HepG2 (cell line): ENCODE results near the gene IGDCC3. TPM values are rescaled to one million over a fixed set of nuclear protein-coding genes. Genes with fewer than 3 reads are reported as not detected.

ENCODE experiments used
- BHLHE40 ChIP-seq: IDR thresholded peaks from 2 replicates; pipeline ENCODE4 v1.6.1; 2011; ENCODE audit warnings: low read length, improper control_type of control experiment
- CCDC6 ChIP-seq: sonication (generic); formaldehyde crosslinking; IDR thresholded peaks from 2 replicates; pipeline ENCODE4 v1.8.1; 2022; ENCODE audit warnings: mild to moderate bottlenecking, missing genetic modification reagents, moderate library complexity
- KDM2A ChIP-seq: sonication (generic); formaldehyde crosslinking; IDR thresholded peaks from 2 replicates; pipeline ENCODE4 v1.4.0; 2020; ENCODE audit warnings: low read depth, missing genetic modification reagents, borderline replicate concordance
- NFE2L1 ChIP-seq: sonication (generic); formaldehyde crosslinking; IDR thresholded peaks from 2 replicates; pipeline ENCODE4 v1.4.0; 2020; ENCODE audit warnings: missing genetic modification reagents, mild to moderate bottlenecking, borderline replicate concordance
- SMAD9 ChIP-seq: sonication (generic); formaldehyde crosslinking; IDR thresholded peaks from 2 replicates; pipeline ENCODE4 v1.5.1; 2020; ENCODE audit warnings: mild to moderate bottlenecking, missing genetic modification reagents
- SMC3 ChIP-seq: IDR thresholded peaks from 2 replicates; pipeline ENCODE4 v1.6.1; 2011; ENCODE audit warnings: low read length, improper control_type of control experiment
- SP1 ChIP-seq, 2 experiments: fragments of 450-650 bp in 1 of 2; sonication (generic) in 1 of 2; formaldehyde crosslinking in 1 of 2; IDR thresholded peaks; 2 replicates each; pipeline versions ENCODE4 v1.4.0 to v1.6.1; 2016 to 2020; ENCODE audit warnings: missing genetic modification reagents in 1 of 2
- STAG1 ChIP-seq: sonication (generic); formaldehyde crosslinking; IDR thresholded peaks from 2 replicates; pipeline ENCODE4 v1.4.0; 2020; ENCODE audit warnings: missing genetic modification reagents
- YEATS2 ChIP-seq: sonication (generic); formaldehyde crosslinking; IDR thresholded peaks from 2 replicates; pipeline ENCODE4 v1.4.0; 2020; ENCODE audit warnings: missing genetic modification reagents, borderline replicate concordance
- ZBTB7B ChIP-seq: sonication (generic); formaldehyde crosslinking; IDR thresholded peaks from 2 replicates; pipeline ENCODE4 v1.4.0; 2020; ENCODE audit warnings: missing genetic modification reagents
- ZNF253 ChIP-seq: sonication (generic); formaldehyde crosslinking; IDR thresholded peaks from 2 replicates; pipeline ENCODE4 v1.8.0; 2022; ENCODE audit warnings: mild to moderate bottlenecking, missing genetic modification reagents, borderline replicate concordance
- ZNF678 ChIP-seq: sonication (generic); formaldehyde crosslinking; IDR thresholded peaks from 2 replicates; pipeline ENCODE4 v1.4.0; 2020; ENCODE audit warnings: mild to moderate bottlenecking, missing genetic modification reagents
- ZNF766 ChIP-seq: sonication (generic); formaldehyde crosslinking; IDR thresholded peaks from 2 replicates; pipeline ENCODE4 v1.5.0; 2020; ENCODE audit warnings: missing genetic modification reagents, borderline replicate concordance
- ZNF773 ChIP-seq: sonication (generic); formaldehyde crosslinking; IDR thresholded peaks from 2 replicates; pipeline ENCODE4 v1.4.0; 2020; ENCODE audit warnings: missing genetic modification reagents, borderline replicate concordance
- polyA plus RNA-seq, 8 experiments: library from polyadenylated mRNA; depleted of rRNA in 3 of 8; stranded (reverse) in 7 of 8; unstranded in 1 of 8; fragments of >200 nt; fragmentation: Illumina TruSeq in 4 of 8; extraction: Trizol in 4 of 8; gene quantifications; 2 replicates each; pipeline versions ENCODE4 v1.2.1 to v1.2.3, GENCODE V29; 2011 to 2016; ENCODE audit warnings: low read depth in 4 of 8, missing spikeins in 1 of 8, mixed read lengths in 1 of 8; ENCODE audit not compliant: insufficient read depth in 1 of 8
- total RNA-seq, 5 experiments: library from RNA; depleted of rRNA; stranded (reverse); fragments of >200 nt; fragmentation: Illumina TruSeq; extraction: Trizol; gene quantifications; 2 replicates each; pipeline ENCODE4 v1.2.3, GENCODE V29; 2016; ENCODE audit warnings: low read depth in 1 of 5
- TF ChIP-seq, protein P1 (sequence below): sonication (generic); formaldehyde crosslinking; IDR thresholded peaks from 2 replicates; pipeline ENCODE4 v1.8.0; 2022; ENCODE audit warnings: mild to moderate bottlenecking, missing genetic modification reagents, borderline replicate concordance
- TF ChIP-seq, protein P2 (sequence below): sonication (generic); formaldehyde crosslinking; IDR thresholded peaks from 2 replicates; pipeline ENCODE4 v1.5.1; 2020; ENCODE audit warnings: missing genetic modification reagents, mild to moderate bottlenecking, borderline replicate concordance
- TF ChIP-seq, protein P3 (sequence below): sonication (generic); formaldehyde crosslinking; IDR thresholded peaks from 2 replicates; pipeline ENCODE4 v1.4.0; 2020; ENCODE audit warnings: missing genetic modification reagents
- TF ChIP-seq, protein P4 (sequence below): sonication (generic); formaldehyde crosslinking; IDR thresholded peaks from 2 replicates; pipeline ENCODE4 v1.5.0; 2020; ENCODE audit warnings: missing genetic modification reagents, mild to moderate bottlenecking, borderline replicate concordance
- TF ChIP-seq, protein P5 (sequence below): sonication (generic); formaldehyde crosslinking; IDR thresholded peaks from 2 replicates; pipeline ENCODE4 v1.4.0; 2020; ENCODE audit warnings: mild to moderate bottlenecking, missing genetic modification reagents

IGDCC3 gene
- total and polyA plus RNA-seq, 2 of the 13 experiments (the other 11 are each of a cell fraction or from before 2014, with no cell fraction given) = 30.1 to 51.8 TPM

DNA sequence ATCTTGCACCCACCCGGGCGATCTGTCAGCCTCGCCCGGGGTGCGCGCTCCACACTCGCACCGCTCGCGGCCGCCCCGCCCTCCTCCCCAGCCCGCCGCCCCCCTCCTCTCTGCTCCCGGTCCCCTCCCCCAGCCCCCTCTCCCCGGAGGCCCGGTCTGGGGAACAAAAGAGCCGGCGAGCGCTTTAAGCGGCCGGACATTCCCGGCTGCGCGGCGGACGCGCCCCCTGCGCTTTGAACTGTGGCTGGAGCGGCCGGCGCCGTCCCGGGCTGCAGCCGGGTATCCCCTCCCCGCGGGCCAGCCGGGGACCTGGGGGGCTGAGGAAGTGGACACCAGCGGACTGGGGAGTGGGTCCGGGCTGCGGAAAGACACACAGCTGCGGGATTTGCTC lies at the start of gene IGDCC3 (continued):
- TF ChIP-seq, protein P1, sequence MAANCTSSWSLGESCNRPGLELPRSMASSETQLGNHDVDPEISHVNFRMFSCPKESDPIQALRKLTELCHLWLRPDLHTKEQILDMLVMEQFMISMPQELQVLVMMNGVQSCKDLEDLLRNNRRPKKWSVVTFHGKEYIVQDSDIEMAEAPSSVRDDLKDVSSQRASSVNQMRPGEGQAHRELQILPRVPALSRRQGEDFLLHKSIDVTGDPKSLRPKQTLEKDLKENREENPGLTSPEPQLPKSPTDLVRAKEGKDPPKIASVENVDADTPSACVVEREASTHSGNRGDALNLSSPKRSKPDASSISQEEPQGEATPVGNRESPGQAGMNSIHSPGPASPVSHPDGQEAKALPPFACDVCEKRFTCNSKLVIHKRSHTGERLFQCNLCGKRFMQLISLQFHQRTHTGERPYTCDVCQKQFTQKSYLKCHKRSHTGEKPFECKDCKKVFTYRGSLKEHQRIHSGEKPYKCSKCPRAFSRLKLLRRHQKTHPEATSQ (CRISPR knock-in tag) = no peak
- TF ChIP-seq ZNF678 (CRISPR knock-in tag) = no peak
- no peak for TF ChIP-seq SMC3
- no peak for TF ChIP-seq ZNF253 (CRISPR knock-in tag)
- no peak for TF ChIP-seq STAG1 (CRISPR knock-in tag)
- TF ChIP-seq, protein P2, sequence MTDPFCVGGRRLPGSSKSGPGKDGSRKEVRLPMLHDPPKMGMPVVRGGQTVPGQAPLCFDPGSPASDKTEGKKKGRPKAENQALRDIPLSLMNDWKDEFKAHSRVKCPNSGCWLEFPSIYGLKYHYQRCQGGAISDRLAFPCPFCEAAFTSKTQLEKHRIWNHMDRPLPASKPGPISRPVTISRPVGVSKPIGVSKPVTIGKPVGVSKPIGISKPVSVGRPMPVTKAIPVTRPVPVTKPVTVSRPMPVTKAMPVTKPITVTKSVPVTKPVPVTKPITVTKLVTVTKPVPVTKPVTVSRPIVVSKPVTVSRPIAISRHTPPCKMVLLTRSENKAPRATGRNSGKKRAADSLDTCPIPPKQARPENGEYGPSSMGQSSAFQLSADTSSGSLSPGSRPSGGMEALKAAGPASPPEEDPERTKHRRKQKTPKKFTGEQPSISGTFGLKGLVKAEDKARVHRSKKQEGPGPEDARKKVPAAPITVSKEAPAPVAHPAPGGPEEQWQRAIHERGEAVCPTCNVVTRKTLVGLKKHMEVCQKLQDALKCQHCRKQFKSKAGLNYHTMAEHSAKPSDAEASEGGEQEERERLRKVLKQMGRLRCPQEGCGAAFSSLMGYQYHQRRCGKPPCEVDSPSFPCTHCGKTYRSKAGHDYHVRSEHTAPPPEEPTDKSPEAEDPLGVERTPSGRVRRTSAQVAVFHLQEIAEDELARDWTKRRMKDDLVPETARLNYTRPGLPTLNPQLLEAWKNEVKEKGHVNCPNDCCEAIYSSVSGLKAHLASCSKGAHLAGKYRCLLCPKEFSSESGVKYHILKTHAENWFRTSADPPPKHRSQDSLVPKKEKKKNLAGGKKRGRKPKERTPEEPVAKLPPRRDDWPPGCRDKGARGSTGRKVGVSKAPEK (CRISPR knock-in tag) = no peak
- TF ChIP-seq, protein P3, sequence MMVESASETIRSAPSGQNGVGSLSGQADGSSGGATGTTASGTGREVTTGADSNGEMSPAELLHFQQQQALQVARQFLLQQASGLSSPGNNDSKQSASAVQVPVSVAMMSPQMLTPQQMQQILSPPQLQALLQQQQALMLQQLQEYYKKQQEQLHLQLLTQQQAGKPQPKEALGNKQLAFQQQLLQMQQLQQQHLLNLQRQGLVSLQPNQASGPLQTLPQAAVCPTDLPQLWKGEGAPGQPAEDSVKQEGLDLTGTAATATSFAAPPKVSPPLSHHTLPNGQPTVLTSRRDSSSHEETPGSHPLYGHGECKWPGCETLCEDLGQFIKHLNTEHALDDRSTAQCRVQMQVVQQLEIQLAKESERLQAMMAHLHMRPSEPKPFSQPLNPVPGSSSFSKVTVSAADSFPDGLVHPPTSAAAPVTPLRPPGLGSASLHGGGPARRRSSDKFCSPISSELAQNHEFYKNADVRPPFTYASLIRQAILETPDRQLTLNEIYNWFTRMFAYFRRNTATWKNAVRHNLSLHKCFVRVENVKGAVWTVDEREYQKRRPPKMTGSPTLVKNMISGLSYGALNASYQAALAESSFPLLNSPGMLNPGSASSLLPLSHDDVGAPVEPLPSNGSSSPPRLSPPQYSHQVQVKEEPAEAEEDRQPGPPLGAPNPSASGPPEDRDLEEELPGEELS = peak; percentile 40; the same call in 1 of the 2 replicates
- TF ChIP-seq CCDC6 (CRISPR knock-in tag) = 0 out of 2 replicates have a peak, but pooled peaks have one; percentile 12
- no peak for TF ChIP-seq BHLHE40
- TF ChIP-seq, protein P4, sequence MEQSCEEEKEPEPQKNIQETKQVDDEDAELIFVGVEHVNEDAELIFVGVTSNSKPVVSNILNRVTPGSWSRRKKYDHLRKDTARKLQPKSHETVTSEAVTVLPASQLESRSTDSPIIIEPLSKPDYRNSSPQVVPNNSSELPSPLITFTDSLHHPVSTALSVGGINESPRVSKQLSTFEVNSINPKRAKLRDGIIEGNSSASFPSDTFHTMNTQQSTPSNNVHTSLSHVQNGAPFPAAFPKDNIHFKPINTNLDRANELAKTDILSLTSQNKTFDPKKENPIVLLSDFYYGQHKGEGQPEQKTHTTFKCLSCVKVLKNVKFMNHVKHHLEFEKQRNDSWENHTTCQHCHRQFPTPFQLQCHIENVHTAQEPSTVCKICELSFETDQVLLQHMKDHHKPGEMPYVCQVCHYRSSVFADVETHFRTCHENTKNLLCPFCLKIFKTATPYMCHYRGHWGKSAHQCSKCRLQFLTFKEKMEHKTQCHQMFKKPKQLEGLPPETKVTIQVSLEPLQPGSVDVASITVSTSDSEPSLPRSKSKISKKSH (CRISPR knock-in tag) = no peak; the same call in 1 of the 2 replicates
- TF ChIP-seq KDM2A (CRISPR knock-in tag) = peak; percentile 40; the same call in 1 of the 2 replicates
- no peak for TF ChIP-seq SP1 (IDR thresholded peaks at IDR 0.05)
- TF ChIP-seq SP1 (CRISPR knock-in tag; IDR thresholded peaks at IDR 0.05) = no peak
- no peak for TF ChIP-seq SMAD9
- no peak for TF ChIP-seq YEATS2 (CRISPR knock-in tag)
- TF ChIP-seq, protein P5, sequence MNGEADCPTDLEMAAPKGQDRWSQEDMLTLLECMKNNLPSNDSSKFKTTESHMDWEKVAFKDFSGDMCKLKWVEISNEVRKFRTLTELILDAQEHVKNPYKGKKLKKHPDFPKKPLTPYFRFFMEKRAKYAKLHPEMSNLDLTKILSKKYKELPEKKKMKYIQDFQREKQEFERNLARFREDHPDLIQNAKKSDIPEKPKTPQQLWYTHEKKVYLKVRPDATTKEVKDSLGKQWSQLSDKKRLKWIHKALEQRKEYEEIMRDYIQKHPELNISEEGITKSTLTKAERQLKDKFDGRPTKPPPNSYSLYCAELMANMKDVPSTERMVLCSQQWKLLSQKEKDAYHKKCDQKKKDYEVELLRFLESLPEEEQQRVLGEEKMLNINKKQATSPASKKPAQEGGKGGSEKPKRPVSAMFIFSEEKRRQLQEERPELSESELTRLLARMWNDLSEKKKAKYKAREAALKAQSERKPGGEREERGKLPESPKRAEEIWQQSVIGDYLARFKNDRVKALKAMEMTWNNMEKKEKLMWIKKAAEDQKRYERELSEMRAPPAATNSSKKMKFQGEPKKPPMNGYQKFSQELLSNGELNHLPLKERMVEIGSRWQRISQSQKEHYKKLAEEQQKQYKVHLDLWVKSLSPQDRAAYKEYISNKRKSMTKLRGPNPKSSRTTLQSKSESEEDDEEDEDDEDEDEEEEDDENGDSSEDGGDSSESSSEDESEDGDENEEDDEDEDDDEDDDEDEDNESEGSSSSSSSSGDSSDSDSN = peak; percentile 73
- TF ChIP-seq NFE2L1 (CRISPR knock-in tag) = no peak
- no peak for TF ChIP-seq ZNF773
- TF ChIP-seq ZBTB7B (CRISPR knock-in tag) = peak; percentile 69; the same call in 1 of the 2 replicates
- no peak for TF ChIP-seq ZNF766
